Measurements from ENCODE around the gene VGLL3. TPM values are rescaled to one million over a fixed set of nuclear protein-coding genes. Genes with fewer than 3 reads are reported as not detected.

Gene VGLL3
- total RNA-seq, 2 donors from 2014 or later = 0.44 to 1.8 TPM

- 93 to 100% methylated on average over 2 to 3 of the region's 3 CpGs for WGBS, 2 experiments (ENCODE audit: insufficient coverage in 1 of 2, insufficient read length in 1 of 2)
- no peak overlapping the region for H3K27ac ChIP-seq (ENCODE audit: low read depth, low read length)
- H3K36me3 Mint-ChIP-seq (ENCODE audit: low read depth) = no peaks in the 10 kb centered on the region
- TF ChIP-seq CTCF (conservative IDR thresholded peaks at IDR 0.05) = no peak
- no peak overlapping the region for H3K27ac Mint-ChIP-seq
- H3K4me3 Mint-ChIP-seq = no peak overlapping the region
- H3K27me3 Mint-ChIP-seq (ENCODE audit: insufficient read depth) = no peaks in the 10 kb centered on the region
- H3K9ac ChIP-seq (ENCODE audit: extremely low read depth, low read length, poor library complexity, severe bottlenecking) = no peak overlapping the region
- H3K9me3 ChIP-seq (ENCODE audit: control insufficient read depth, low read length) = no peaks in the 10 kb centered on the region
- no peak for DNase-seq
- H3K4me3 ChIP-seq (ENCODE audit: low read length) = no peak overlapping the region
- H3K4me1 Mint-ChIP-seq = peaks cover 10% of the 10 kb centered on the region
- peaks cover 3% of the 10 kb centered on the region for H3K4me1 ChIP-seq (ENCODE audit: control insufficient read depth, insufficient read depth, low read length)
- no peaks in the 10 kb centered on the region for H3K36me3 ChIP-seq (ENCODE audit: control insufficient read depth, insufficient read depth, low read length)
- no peaks in the 10 kb centered on the region for H3K9me3 Mint-ChIP-seq
- no peaks in the 10 kb centered on the region for H3K27me3 ChIP-seq (ENCODE audit: control insufficient read depth, insufficient read depth, low read length, poor library complexity, severe bottlenecking)
Observed at GRCh38 chr3:86965166-86965565, 25.8 kb downstream of the VGLL3 start.

GRCh38 chr3:86963611-86964010 is 27.3 kb downstream of the VGLL3 start:
- no peak overlapping the region for H3K27ac Mint-ChIP-seq
- Histone ChIP-seq H3K4me3 (ENCODE audit: low read length) (peak overlapping the region; percentile 16), H3K36me3 (ENCODE audit: control insufficient read depth, insufficient read depth, low read length) (no peaks in the 10 kb centered on the region), H3K4me1 (ENCODE audit: control insufficient read depth, insufficient read depth, low read length) (peaks cover 3% of the 10 kb centered on the region), H3K27me3 (ENCODE audit: control insufficient read depth, insufficient read depth, low read length, poor library complexity, severe bottlenecking) (no peaks in the 10 kb centered on the region), H3K9ac (ENCODE audit: extremely low read depth, low read length, poor library complexity, severe bottlenecking) (no peak overlapping the region), H3K9me3 (ENCODE audit: control insufficient read depth, low read length) (no peaks in the 10 kb centered on the region), H3K27ac (ENCODE audit: low read depth, low read length) (no peak overlapping the region)
- no peak for DNase-seq
- WGBS, 2 experiments (ENCODE audit: insufficient coverage in 1 of 2, insufficient read length in 1 of 2) = 82% methylated on average over 1 of the region's 1 CpG; no CpG with 5 or more reads in 1 of the 2 experiments
- no peak overlapping the region for H3K4me3 Mint-ChIP-seq
- TF ChIP-seq CTCF (conservative IDR thresholded peaks at IDR 0.05) = no peak
- no peaks in the 10 kb centered on the region for H3K36me3 Mint-ChIP-seq (ENCODE audit: low read depth)
- no peaks in the 10 kb centered on the region for H3K9me3 Mint-ChIP-seq
- H3K4me1 Mint-ChIP-seq = peaks cover 10% of the 10 kb centered on the region
- H3K27me3 Mint-ChIP-seq (ENCODE audit: insufficient read depth) = no peaks in the 10 kb centered on the region

GRCh38 chr3:86961297-86961696 is 29.7 kb downstream of the VGLL3 start:
- Histone ChIP-seq H3K36me3 (ENCODE audit: control insufficient read depth, insufficient read depth, low read length) (no peaks in the 10 kb centered on the region), H3K27me3 (ENCODE audit: control insufficient read depth, insufficient read depth, low read length, poor library complexity, severe bottlenecking) (no peaks in the 10 kb centered on the region), H3K9me3 (ENCODE audit: control insufficient read depth, low read length) (no peaks in the 10 kb centered on the region), H3K4me3 (ENCODE audit: low read length) (no peak overlapping the region), H3K9ac (ENCODE audit: extremely low read depth, low read length, poor library complexity, severe bottlenecking) (no peak overlapping the region), H3K27ac (ENCODE audit: low read depth, low read length) (no peak overlapping the region), H3K4me1 (ENCODE audit: control insufficient read depth, insufficient read depth, low read length) (peaks cover 3% of the 10 kb centered on the region)
- Mint-ChIP-seq H3K36me3 (ENCODE audit: low read depth) (no peaks in the 10 kb centered on the region), H3K27ac (no peak overlapping the region), H3K27me3 (ENCODE audit: insufficient read depth) (no peaks in the 10 kb centered on the region), H3K4me3 (no peak overlapping the region), H3K4me1 (peaks cover 6% of the 10 kb centered on the region), H3K9me3 (no peaks in the 10 kb centered on the region)
- no peak for TF ChIP-seq CTCF (conservative IDR thresholded peaks at IDR 0.05)
- no peak for DNase-seq
- 86 to 90% methylated on average over 2 to 3 of the region's 3 CpGs for WGBS, 2 experiments (ENCODE audit: insufficient coverage in 1 of 2, insufficient read length in 1 of 2)

All from endodermal cell (in vitro differentiated cells).